ENCODE results near the gene SLC2A3.

The SLC2A3 gene

GRCh38 chr12:7879246-7879645 lies 56.7 kb downstream of the SLC2A3 start:
- TF ChIP-seq CTCF (IDR thresholded peaks at IDR 0.05) = no peak
- Histone ChIP-seq H3K27ac (no peak overlapping the region), H3K9me3 (ENCODE audit: control insufficient read depth, low read length) (no peaks in the 10 kb centered on the region), H2AFZ (no peak overlapping the region), H3K27me3 (ENCODE audit: control insufficient read depth, insufficient read depth, low read length) (no peaks in the 10 kb centered on the region), H3K4me3 (ENCODE audit: low read depth, low read length) (no peak overlapping the region), H3K9ac (no peak overlapping the region), H3K4me1 (no peaks in the 10 kb centered on the region), H3K4me2 (ENCODE audit: low read length) (no peak overlapping the region), H3K36me3 (ENCODE audit: control insufficient read depth, insufficient read depth, low read length) (no peaks in the 10 kb centered on the region), H3K79me2 (no peaks in the 10 kb centered on the region)

DNA sequence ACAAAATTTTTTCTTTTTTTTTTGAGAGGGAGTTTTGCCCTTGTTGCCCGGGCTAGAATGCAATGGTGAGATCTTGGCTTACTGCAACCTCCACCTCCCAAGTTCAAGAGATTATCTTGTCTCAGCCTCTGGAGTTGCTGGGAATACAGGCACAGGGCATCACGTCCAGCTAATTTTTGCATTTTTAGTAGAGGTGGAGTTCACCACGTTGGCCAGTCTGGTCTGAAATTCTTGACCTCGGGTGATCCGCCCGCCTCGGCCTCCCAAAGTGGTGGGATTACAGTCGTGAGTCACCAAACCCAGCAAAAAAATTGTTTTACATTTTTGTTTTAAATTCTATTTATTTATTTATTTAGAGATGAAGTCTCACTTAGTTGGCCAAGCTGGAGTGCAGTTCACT lies 58.6 kb downstream of the SLC2A3 start:
- Histone ChIP-seq H3K9ac (no peak overlapping the region), H3K36me3 (ENCODE audit: control insufficient read depth, insufficient read depth, low read length) (no peaks in the 10 kb centered on the region), H2AFZ (no peak overlapping the region), H3K4me2 (ENCODE audit: low read length) (no peak overlapping the region), H3K27me3 (ENCODE audit: control insufficient read depth, insufficient read depth, low read length) (no peaks in the 10 kb centered on the region), H3K4me1 (no peaks in the 10 kb centered on the region), H3K9me3 (ENCODE audit: control insufficient read depth, low read length) (no peaks in the 10 kb centered on the region), H3K4me3 (ENCODE audit: low read depth, low read length) (no peak overlapping the region), H3K27ac (no peak overlapping the region), H3K79me2 (no peaks in the 10 kb centered on the region)
- no peak for TF ChIP-seq CTCF (IDR thresholded peaks at IDR 0.05)

- H3K4me2 ChIP-seq (ENCODE audit: low read length) = no peak within 1 kb of the TSS
- H3K9ac ChIP-seq = no peak within 1 kb of the TSS
- H3K79me2 ChIP-seq = no peaks in the 10 kb centered on the region
- H3K36me3 ChIP-seq (ENCODE audit: control insufficient read depth, insufficient read depth, low read length) = no peaks in the 10 kb centered on the region
- no peak within 1 kb of the TSS for H3K27ac ChIP-seq
- H3K4me3 ChIP-seq (ENCODE audit: low read depth, low read length) = no peak within 1 kb of the TSS
- TF ChIP-seq CTCF (IDR thresholded peaks at IDR 0.05) = no peak
- H2AFZ ChIP-seq = no peak within 1 kb of the TSS
- H3K4me1 ChIP-seq = no peaks in the 10 kb centered on the region
- no peaks in the 10 kb centered on the region for H3K9me3 ChIP-seq (ENCODE audit: control insufficient read depth, low read length)
- no peaks in the 10 kb centered on the region for H3K27me3 ChIP-seq (ENCODE audit: control insufficient read depth, insufficient read depth, low read length)
Measured at GRCh38 chr12:7872566-7873319, 63.2 kb downstream of the SLC2A3 start, which contains the start of gene SLC2A14. SLC2A14 (minus strand) TSS chr12:7872915; CDS start chr12:7869880, 3,035 bp downstream.

DNA sequence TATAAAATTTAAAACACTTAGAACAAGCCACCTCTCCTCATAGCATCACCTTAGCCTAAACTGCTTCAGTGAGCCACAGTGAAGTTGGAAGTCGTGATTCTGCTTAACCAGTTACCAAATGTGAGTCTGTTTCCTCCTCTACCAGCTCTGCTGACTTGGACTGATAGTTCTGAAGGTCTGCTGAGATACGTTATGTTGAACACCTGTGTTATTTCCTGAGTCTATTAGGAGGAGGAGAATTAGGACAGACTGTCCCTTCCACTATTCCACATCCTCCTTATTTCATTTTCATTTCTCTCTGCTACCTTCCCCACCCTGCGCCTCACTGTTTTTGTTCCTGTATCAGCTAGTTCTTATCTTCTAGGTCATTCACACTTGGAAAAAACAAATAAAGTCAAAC lies 65.7 kb downstream of the SLC2A3 start:
- H2AFZ ChIP-seq = no peak overlapping the region
- no peaks in the 10 kb centered on the region for H3K9me3 ChIP-seq (ENCODE audit: control insufficient read depth, low read length)
- no peak overlapping the region for H3K27ac ChIP-seq
- H3K9ac ChIP-seq = no peak overlapping the region
- no peaks in the 10 kb centered on the region for H3K27me3 ChIP-seq (ENCODE audit: control insufficient read depth, insufficient read depth, low read length)
- H3K4me2 ChIP-seq (ENCODE audit: low read length) = no peak overlapping the region
- H3K4me1 ChIP-seq = no peaks in the 10 kb centered on the region
- no peaks in the 10 kb centered on the region for H3K79me2 ChIP-seq
- TF ChIP-seq CTCF (IDR thresholded peaks at IDR 0.05) = no peak
- no peak overlapping the region for H3K4me3 ChIP-seq (ENCODE audit: low read depth, low read length)
- H3K36me3 ChIP-seq (ENCODE audit: control insufficient read depth, insufficient read depth, low read length) = no peaks in the 10 kb centered on the region
